ENCODE data around the gene GALM. TPM values are rescaled to one million over a fixed set of nuclear protein-coding genes. Genes with fewer than 3 reads are reported as not detected.

Gene GALM
- total RNA-seq, 1 experiment from 2014 or later: 10.0 TPM

DNA sequence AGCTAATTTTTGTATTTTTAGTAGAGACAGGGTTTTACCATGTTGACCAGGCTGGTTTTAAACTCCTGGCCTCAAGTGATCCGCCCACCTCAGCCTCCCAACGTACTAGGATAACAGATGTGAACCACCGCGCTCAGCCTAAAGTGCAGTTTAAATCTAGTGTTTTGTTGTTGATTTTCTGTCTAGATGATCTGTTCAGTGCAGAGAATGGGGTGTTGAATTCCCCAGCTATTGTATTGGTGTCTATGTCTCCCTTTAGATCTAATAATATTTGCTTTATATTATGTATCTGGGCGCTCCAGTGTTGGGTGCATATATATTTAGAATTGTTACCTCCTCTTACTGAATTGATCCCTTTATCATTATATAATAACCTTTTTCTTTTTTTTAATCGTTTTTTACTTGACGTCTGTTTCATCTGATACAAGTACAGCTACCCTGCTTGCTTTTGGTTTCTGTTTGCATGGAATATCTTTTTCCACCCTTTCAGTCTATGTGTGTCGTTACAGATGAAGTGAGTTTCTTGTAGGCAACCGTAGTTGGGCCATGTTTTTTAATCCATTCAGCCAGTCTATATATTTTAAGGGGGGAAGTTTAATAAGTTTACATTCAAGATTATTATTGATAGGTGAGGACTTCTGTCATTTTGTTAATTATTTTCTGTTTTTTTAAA, 34.3 kb downstream of the GALM start:
- Mint-ChIP-seq H3K4me1 (no peaks in the 10 kb centered on the region), H3K27ac (no peak overlapping the region), H3K4me3 (no peak overlapping the region), H3K36me3 (ENCODE audit: insufficient read depth in 1 of 3, low read depth in 3 of 3) (no peaks in the 10 kb centered on the region; a peak in 1 of 7 replicates), H3K9me3 (no peaks in the 10 kb centered on the region), H3K27me3 (ENCODE audit: low read depth) (no peaks in the 10 kb centered on the region)
- no peak overlapping the region for H4K5ac ChIP-seq (ENCODE audit: insufficient read length, low read depth, low read length)
- no peak overlapping the region for H4K8ac ChIP-seq (replicated peaks; ENCODE audit: insufficient read length, low read depth, low read length)
- no peak overlapping the region for H3K56ac ChIP-seq (ENCODE audit: insufficient read length, low read depth, low read length)
- DNase-seq: no peak
- H2BK15ac ChIP-seq (ENCODE audit: low read depth, low read length): no peak overlapping the region
- no peaks in the 10 kb centered on the region for H3K23me2 ChIP-seq (ENCODE audit: insufficient read length, low read depth, low read length, poor library complexity, severe bottlenecking)
- H3T11ph ChIP-seq (ENCODE audit: low read length): no peak overlapping the region
- no peak overlapping the region for H3K4ac ChIP-seq (ENCODE audit: low read depth, low read length)
- H3K9ac ChIP-seq (ENCODE audit: extremely low read depth, insufficient read length, low read length): no peak overlapping the region
- H3K27me3 ChIP-seq (ENCODE audit: insufficient read depth, low read length): no peaks in the 10 kb centered on the region
- no peak overlapping the region for H2AFZ ChIP-seq (ENCODE audit: low read length)
- no peaks in the 10 kb centered on the region for H3K9me3 ChIP-seq (ENCODE audit: control insufficient read depth, low read depth, low read length)
- no peaks in the 10 kb centered on the region for H4K20me1 ChIP-seq (ENCODE audit: control insufficient read depth, insufficient read depth, insufficient read length)
- no peaks in the 10 kb centered on the region for H3K4me1 ChIP-seq (ENCODE audit: insufficient read depth, low read length)
- H2BK120ac ChIP-seq (ENCODE audit: low read depth, low read length, poor library complexity, severe bottlenecking): no peak overlapping the region
- no peak overlapping the region for H3K27ac ChIP-seq (ENCODE audit: insufficient read length, low read depth, low read length)
- H3K18ac ChIP-seq (ENCODE audit: insufficient read length, low read depth, low read length): no peak overlapping the region
- no peak overlapping the region for H2BK20ac ChIP-seq (ENCODE audit: low read depth, low read length, poor library complexity, severe bottlenecking)
- H4K91ac ChIP-seq (ENCODE audit: insufficient read length, low read depth, low read length): no peak overlapping the region
- H3K79me2 ChIP-seq (ENCODE audit: insufficient read depth, low read length): no peaks in the 10 kb centered on the region
- WGBS (ENCODE audit: extremely low coverage, insufficient read length, low lambda C conversion rate): no CpG with 5 or more reads among the region's 9 CpGs
- no peak overlapping the region for H3K4me2 ChIP-seq (ENCODE audit: insufficient read depth, insufficient read length, low read length)
- no peak overlapping the region for H2BK5ac ChIP-seq (ENCODE audit: insufficient read length, low read length)
- H3K23ac ChIP-seq (ENCODE audit: insufficient read length, low read depth, low read length): no peak overlapping the region
- no peaks in the 10 kb centered on the region for H3K79me1 ChIP-seq (ENCODE audit: insufficient read depth, low read depth, low read length, poor library complexity, severe bottlenecking)
- H2AK5ac ChIP-seq (ENCODE audit: insufficient read length, low read length): no peak overlapping the region
- TF ChIP-seq, protein P1, sequence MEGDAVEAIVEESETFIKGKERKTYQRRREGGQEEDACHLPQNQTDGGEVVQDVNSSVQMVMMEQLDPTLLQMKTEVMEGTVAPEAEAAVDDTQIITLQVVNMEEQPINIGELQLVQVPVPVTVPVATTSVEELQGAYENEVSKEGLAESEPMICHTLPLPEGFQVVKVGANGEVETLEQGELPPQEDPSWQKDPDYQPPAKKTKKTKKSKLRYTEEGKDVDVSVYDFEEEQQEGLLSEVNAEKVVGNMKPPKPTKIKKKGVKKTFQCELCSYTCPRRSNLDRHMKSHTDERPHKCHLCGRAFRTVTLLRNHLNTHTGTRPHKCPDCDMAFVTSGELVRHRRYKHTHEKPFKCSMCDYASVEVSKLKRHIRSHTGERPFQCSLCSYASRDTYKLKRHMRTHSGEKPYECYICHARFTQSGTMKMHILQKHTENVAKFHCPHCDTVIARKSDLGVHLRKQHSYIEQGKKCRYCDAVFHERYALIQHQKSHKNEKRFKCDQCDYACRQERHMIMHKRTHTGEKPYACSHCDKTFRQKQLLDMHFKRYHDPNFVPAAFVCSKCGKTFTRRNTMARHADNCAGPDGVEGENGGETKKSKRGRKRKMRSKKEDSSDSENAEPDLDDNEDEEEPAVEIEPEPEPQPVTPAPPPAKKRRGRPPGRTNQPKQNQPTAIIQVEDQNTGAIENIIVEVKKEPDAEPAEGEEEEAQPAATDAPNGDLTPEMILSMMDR (conservative IDR thresholded peaks at IDR 0.05): no peak
- no peak overlapping the region for H3K14ac ChIP-seq (ENCODE audit: insufficient read depth, low read length)
- no peak overlapping the region for H2BK12ac ChIP-seq (ENCODE audit: insufficient read length, low read depth, low read length)

Data from H9 (cell line).